Measurements from ENCODE around the gene CHD1.

- TF ChIP-seq CTCF (IDR thresholded peaks at IDR 0.05) (no peak), POLR2A (IDR thresholded peaks at IDR 0.05) (no peak)
These were observed 48.7 kb downstream of the CHD1 start for GRCh38 chr5:98880151-98880550.

All from uterus (tissue), 2 donors.